DLD1 (cell line): ENCODE data around the gene FZR1.
"Not testable (repeated sequence)": the region's sequence is repeated elsewhere in the genome, so short reads cannot be mapped to it uniquely, and the experiment has no call there.

Experiments
- in situ Hi-C: cut with HindIII; loops from 2 replicates; pipeline ENCODE4 v1.10.0; 2017; ENCODE audit warnings: low sequenced_read_pairs

The FZR1 gene

DNA sequence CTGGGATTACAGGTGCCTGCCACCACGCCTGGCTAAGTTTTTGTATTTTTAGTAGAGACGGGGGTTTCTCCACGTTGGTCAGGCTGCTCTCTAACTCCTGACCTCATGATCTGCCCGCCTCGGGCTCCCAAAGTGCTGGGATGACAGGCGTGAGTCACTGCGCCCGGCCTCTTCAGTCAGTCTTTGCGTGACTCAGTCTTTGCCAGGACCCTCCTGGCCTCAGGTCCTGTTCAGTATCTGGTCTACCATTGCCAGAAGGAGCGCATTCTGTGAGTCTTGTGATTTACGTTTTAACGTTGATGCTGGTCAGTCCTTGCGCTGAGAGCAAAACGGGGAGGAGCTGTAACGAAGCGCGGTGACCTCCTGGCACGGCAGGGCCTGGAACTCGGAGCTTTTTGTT is 59.0 kb downstream of the FZR1 start:
- in situ Hi-C loops: no loop called here

DNA sequence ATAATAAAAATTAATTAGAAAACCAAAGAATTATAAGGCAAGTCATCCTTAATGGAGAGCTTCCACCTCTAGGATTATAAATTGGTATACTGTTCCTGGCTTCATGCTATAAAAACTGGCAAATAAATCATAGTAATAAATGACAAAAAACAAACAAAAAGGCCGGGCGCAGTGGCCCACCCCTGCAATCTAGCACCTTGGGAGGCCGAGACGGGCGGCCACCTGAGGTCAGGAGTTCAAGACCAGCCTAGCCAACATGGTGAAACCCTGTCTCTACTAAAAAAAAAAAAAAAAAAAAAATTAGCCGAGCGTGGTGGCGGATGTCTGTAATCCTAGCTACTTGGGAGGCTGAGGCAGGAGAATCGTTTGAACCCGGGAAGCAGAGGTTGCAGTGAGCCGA is 63.9 kb downstream of the FZR1 start:
- in situ Hi-C loops: not testable (repeated sequence)

DNA sequence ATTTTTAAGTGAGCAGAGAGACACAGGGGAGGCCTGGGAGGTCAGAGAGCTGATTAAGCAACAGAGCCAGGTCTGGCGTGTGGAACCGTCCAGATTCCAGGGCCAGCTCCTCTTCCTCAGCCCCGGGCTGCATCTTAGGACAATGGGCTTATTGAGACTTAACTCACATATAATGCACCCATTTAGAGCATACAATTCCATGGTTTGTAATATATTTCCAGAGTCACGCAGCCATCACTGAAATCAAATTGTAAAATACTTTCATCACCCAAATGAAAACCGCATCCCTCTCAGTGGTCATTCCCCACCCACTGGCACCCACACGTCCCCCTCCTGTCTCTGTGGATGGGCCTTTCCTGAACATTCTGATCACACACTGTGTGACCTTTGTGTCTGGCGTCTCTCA is 64.5 kb downstream of the FZR1 start:
- in situ Hi-C loops: no loop called here

GRCh38 chr19:3572132-3572854 is 66.2 kb downstream of the FZR1 start:
- in situ Hi-C loops: no loop called here

DNA sequence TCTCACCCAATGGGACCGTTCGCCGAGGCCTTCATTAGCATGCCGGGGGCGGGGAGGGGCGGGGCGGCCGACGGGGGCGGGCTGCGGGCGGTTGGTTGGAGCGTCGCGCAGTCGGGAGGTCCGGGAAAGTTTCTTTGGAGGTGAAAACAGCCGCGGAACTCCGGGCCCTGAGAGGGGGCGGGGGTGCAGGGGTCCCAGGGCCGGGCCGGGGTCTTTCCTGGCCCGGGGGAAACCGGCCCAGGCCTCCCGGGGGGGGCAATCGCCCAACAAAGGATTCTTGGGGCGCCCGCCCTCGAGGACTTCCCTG is 66.7 kb downstream of the FZR1 start, which contains the start of gene HMG20B:
HMG20B (plus strand) TSS at position 90 of the 307 bp plus-strand sequence. CDS start 366 bp downstream, outside the sequence.
- in situ Hi-C loops: no loop called here

- in situ Hi-C loops: no loop called here
Measured at GRCh38 chr19:3573162-3573857, 67.2 kb downstream of the FZR1 start.

- in situ Hi-C loops: no loop called here
Measured at GRCh38 chr19:3573858-3574637, 67.9 kb downstream of the FZR1 start.

GRCh38 chr19:3575260-3575741 is 69.2 kb downstream of the FZR1 start:
- in situ Hi-C loops: no loop called here

GRCh38 chr19:3575949-3576673 is 70.0 kb downstream of the FZR1 start:
- in situ Hi-C loops: no loop called here

DNA sequence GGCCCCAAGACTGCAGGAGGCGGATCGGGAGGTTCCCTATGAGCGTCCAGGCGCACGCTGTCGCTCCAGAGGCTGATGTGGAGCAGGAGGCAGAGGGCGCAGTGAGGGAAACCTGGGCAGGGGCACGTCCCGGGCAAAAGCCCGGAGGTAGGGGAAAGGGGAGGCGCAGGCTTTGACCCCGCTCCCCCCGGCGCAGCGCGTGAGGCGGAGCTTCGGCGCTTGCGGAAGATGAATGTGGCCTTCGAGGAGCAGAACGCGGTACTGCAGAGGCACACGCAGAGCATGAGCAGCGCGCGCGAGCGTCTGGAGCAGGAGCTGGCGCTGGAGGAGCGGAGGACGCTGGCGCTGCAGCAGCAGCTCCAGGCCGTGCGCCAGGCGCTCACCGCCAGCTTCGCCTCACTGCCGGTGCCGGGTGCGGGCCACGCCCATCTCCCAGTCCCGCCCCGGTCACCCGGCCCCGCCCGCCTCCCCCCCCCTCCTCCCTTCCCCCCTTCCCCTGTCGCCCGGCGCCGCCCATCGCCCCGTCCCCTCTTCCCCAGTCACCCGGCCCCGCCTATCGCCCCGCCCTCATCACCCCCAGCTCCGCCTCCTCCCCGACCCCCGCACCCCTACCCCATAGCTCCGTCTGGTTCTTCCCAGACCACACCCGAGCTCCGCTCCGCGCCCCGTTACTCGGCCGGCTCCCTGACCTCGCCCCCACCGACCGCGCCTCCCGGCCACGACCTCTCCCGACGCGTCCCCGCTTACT is 70.8 kb downstream of the FZR1 start:
- in situ Hi-C loops: no loop called here

DNA sequence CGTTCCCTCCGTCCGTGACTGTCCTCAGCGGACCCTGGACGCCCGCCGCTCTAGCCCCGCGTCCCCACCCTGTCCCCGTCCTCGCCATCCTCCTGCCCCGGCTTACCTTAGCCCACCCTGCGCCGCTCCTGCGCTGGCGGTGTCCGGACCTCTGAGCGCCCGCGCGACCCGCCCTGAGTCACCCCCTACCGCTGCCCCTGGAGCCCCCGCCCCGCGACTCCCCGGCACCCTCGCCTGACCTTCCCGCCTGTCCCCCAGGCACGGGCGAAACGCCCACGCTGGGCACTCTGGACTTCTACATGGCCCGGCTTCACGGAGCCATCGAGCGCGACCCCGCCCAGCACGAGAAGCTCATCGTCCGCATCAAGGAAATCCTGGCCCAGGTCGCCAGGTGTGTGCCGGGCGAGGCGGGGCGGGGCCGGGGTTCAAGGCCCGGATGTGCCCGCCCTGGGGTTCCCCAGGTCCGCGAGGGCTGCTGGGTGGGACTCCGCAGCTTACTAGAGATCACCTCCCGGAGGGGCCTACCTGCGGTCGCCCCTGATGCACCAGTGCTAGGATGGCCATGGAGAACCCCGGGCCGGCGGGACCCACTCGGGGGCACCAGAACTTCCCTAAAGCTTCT is 71.7 kb downstream of the FZR1 start:
- in situ Hi-C loops: no loop called here

DNA sequence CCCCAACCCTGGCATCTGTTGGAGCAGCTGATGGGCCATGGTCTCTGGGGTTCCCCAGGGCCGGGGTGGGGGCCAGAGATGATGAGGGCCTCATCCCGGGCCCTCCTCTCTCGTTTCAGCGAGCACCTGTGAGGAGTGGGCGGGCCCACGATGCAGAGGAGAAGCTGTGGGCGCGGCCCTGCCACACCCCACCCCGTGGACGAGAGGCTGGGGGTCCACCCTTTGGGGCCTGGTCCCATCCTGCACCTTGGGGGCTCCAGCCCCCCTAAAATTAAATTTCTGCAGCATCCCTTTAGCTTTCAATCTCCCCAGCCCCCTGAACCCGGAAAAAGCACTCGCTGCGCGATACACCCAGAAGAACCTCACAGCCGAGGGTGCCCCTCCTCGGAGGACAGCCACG is 72.3 kb downstream of the FZR1 start:
- in situ Hi-C loops: no loop called here

GRCh38 chr19:3580156-3580934 is 74.2 kb downstream of the FZR1 start:
- in situ Hi-C loops: no loop called here

GRCh38 chr19:3581792-3582191 is 75.7 kb downstream of the FZR1 start:
- in situ Hi-C loops: not testable (repeated sequence)

- in situ Hi-C loops: not testable (repeated sequence)
Measured at GRCh38 chr19:3584036-3584802, 78.1 kb downstream of the FZR1 start.

DNA sequence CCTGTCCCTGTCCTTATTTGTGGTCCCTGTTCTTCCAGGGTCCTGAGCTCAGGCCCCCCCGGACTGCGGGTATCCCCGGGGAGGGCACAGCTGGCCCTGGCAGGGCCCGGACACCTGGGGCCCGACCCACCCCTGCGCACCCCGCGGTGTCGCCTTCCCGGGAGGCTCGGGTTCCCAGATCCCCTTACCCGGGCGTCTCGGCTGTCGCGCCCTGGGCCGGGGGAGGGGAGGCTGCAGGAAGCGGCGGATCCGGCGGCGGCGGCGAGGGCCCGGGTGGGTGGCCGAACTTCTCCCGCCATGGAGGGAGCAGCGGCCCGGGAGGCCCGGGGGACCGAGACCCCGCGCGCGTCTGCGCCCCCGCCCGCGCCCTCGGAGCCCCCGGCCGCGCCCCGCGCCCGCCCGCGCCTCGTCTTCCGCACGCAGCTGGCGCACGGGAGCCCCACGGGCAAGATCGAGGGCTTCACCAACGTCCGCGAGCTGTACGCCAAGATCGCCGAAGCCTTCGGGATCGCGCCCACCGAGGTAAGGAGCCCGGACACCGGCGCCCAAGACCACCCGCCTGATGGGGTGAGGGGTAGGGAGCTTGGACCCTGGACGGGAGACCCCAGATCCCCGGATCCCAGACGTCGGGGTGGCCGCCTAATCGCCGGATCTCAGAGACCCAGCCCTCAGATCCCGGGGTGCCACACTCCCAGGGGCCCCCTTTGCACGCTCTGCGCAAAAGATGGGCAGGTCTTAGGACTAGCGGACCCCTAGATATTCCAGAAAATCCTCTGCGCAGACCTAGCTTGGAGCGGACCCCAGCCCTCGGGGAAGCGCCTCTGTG is 79.4 kb downstream of the FZR1 start, which contains the start of gene GIPC3:
GIPC3 (plus strand) TSS at position 178 of the 826 bp plus-strand sequence; CDS start at position 298, 120 bp downstream.
- in situ Hi-C loops: no loop called here

DNA sequence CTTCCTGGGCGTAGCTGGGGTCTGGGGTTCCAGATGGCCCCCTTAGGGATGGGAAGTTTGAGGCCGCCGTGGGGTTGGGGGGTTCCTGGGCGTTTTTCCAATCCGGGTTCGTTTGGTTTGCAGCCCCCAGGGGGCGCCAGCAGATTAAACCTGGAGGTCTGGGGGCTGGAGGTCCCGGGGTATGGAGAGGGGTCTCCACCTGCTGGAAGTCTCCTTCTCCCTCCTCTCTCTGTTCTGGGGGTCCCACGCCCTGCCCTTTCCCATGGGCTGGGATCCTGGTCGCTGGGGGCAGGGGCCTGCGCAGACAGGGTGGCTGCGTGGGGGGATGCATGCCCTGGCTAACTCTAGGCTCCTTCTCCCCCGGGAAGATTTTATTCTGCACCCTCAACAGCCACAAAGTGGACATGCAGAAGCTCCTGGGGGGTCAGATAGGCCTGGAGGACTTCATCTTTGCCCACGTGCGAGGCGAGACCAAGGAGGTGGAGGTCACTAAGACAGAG is 80.1 kb downstream of the FZR1 start:
- in situ Hi-C loops: no loop called here
